HG03196 (cell line): Measurements from ENCODE around the gene HMHB1.

Source experiments
- ATAC-seq: cut with Tn5 transposase; IDR thresholded peaks from one replicate; pipeline ENCODE4 v1.9.1; 2021; ENCODE audit not compliant: unreplicated experiment

HMHB1 gene

DNA sequence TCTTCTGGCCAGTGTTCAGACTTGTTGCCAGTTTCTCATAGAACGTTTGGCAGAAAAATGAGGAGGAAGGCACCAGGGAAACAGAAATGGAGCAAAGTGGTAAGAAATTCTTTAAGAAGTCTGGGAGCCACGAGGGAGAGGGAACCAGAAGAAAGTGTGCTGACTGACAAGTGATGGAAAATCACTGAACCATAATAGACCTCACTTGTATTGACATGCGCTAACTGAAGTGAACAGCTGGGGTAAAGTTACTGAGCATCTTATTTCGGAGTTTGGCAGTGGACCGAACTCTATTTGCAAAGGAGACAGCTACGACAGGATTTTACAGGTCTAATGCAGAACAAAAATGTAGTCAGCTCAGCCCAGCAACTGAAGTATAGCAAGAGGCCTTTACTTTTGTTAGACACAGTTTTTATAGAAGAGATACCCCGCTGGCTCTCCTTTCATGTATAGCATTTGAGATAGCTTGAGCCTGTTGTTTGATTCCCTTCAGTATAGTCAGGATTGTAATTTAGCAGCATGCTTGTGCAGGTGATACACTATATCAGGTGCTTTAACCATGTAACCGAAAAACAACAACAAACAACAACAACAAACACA lies 53.6 kb downstream of the HMHB1 start:
- no peak for ATAC-seq
